Uterus (tissue), 2 donors: ENCODE results near the gene FMN1.

ENCODE experiments used
- CTCF ChIP-seq, 4 experiments: fragments of 200-600 bp in 2 of 4; fragments of 450-650 bp in 2 of 4; sonication (generic) in 2 of 4; IDR thresholded peaks; one replicate each; pipeline ENCODE4 v1.5.1; 2016 to 2019; ENCODE audit warnings: antibody characterized with exemption in 4 of 4, mild to moderate bottlenecking in 2 of 4, moderate library complexity in 1 of 4
- POLR2A ChIP-seq, 2 donors: fragments of 450-650 bp; IDR thresholded peaks; one replicate each; pipeline ENCODE4 v1.6.1; 2016; ENCODE audit warnings: antibody characterized with exemption in 2 of 2, mild to moderate bottlenecking in 1 of 2, moderate library complexity in 1 of 2

- TF ChIP-seq CTCF (IDR thresholded peaks at IDR 0.05) (no peak), POLR2A (IDR thresholded peaks at IDR 0.05) (no peak)
Observed at GRCh38 chr15:32786906-32787305, 407.6 kb downstream of the FMN1 start.
